SU-DHL-6 (cell line): ENCODE data around the gene TLCD5.

Source experiments
- EZH2phosphoT487 ChIP-seq: fragments of 200-600 bp; sonication (generic), shearing (Covaris generic); conservative IDR thresholded peaks from 2 replicates; pipeline ENCODE4 v1.6.1; 2018; ENCODE audit warnings: mild to moderate bottlenecking, antibody characterized with exemption, low read length, moderate library complexity, mixed read lengths
- TF ChIP-seq, protein P1 (sequence below): fragments of 200-600 bp; sonication (generic); IDR thresholded peaks from one replicate; pipeline ENCODE4 v1.5.1; 2017; ENCODE audit warnings: antibody characterized with exemption, mild to moderate bottlenecking, low read length, moderate library complexity; ENCODE audit not compliant: insufficient read depth, poor library complexity, severe bottlenecking

DNA sequence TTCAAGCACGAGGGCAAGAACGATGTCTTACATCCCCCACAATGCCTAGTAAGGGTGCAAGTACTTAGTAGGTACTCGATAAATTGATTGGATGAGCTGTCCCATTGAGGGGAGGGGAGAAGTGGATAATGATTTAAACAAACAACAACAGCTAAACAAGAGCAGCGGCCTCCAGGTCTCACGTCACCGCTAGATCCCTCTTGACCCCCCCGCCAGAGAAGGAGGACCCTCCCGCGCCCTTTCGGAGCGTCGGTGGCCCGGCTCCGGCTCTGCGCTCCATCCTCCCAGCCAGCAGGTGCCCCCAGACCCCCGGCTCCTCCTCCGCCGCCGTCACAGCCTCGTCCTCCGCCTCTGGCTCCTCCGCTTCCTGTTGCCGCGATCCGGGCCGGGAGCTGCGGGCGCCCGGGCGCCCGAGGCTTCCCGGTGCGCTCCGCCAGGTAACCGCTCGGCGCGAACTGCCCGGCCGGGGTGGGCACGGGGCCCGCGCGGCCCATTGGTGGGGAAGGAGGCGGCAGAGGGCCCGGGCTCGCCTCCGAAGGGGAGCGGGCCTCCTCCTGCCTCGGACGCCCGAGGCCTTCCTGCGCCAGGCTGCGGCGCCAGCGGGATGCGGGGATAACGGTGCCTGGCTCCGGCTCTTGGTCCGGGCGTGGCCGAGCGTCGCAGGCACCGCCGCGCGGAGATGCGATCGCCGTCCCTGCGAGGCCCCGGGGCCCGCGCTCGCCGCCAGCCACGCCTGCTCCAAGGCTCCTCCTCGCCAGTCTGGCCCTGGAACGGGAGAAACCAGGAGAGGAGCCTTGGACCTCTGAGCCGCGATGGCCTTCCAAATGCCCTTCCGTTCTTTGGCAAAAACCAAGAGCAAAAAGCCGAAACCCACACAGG lies at the start of gene TLCD5:
- TF ChIP-seq, protein P1, sequence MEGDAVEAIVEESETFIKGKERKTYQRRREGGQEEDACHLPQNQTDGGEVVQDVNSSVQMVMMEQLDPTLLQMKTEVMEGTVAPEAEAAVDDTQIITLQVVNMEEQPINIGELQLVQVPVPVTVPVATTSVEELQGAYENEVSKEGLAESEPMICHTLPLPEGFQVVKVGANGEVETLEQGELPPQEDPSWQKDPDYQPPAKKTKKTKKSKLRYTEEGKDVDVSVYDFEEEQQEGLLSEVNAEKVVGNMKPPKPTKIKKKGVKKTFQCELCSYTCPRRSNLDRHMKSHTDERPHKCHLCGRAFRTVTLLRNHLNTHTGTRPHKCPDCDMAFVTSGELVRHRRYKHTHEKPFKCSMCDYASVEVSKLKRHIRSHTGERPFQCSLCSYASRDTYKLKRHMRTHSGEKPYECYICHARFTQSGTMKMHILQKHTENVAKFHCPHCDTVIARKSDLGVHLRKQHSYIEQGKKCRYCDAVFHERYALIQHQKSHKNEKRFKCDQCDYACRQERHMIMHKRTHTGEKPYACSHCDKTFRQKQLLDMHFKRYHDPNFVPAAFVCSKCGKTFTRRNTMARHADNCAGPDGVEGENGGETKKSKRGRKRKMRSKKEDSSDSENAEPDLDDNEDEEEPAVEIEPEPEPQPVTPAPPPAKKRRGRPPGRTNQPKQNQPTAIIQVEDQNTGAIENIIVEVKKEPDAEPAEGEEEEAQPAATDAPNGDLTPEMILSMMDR, result no peak
- no peak for TF ChIP-seq EZH2phosphoT487
